ENCODE data around the gene SSTR3.

DNA sequence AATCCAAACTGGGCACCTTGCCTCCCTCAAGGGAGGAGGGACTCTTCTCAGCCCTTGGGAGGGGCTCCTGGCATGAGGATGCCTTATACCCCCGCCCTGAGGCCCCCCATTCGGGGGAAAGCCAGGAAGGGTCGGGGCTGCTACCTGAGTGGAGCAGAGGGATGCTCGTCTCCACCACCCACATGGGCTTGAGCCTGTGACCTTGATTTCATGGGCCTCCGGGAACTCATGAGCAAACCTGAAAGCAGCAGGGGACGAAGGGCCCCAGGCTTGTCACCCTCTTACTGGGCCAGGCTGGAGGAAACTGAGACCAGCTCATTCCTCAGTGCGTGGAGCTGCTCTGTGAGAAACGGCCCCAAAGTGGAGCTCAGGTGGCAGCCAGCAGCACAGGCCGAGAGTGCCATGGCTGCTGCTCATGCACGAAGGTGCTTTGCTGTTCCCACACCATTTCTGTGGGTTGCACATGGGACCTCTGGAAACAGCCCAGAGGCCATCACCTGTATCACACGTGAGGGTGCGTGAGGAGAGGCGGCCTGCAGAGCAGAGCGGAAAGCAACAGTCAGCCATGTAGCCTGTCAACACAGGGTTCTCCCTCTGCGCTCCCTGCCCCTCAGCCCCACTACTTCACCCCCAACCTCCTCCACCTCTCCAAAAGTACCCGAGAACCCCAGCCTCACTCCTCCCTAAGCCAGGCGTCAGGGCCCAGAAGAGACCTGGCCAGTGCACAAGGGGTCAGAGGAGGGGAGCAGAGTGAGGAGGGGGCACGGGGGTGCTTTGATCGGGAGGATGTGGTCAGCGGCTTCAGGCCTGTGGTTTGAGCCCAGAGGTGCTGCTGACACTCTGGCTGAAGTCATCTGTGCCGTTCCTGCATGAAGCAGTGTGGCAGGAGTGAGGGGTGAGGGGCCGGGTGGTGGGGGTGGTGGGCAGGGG, 48.4 kb downstream of the SSTR3 start:
- TF ChIP-seq, protein P1, sequence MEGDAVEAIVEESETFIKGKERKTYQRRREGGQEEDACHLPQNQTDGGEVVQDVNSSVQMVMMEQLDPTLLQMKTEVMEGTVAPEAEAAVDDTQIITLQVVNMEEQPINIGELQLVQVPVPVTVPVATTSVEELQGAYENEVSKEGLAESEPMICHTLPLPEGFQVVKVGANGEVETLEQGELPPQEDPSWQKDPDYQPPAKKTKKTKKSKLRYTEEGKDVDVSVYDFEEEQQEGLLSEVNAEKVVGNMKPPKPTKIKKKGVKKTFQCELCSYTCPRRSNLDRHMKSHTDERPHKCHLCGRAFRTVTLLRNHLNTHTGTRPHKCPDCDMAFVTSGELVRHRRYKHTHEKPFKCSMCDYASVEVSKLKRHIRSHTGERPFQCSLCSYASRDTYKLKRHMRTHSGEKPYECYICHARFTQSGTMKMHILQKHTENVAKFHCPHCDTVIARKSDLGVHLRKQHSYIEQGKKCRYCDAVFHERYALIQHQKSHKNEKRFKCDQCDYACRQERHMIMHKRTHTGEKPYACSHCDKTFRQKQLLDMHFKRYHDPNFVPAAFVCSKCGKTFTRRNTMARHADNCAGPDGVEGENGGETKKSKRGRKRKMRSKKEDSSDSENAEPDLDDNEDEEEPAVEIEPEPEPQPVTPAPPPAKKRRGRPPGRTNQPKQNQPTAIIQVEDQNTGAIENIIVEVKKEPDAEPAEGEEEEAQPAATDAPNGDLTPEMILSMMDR (conservative IDR thresholded peaks at IDR 0.05 in 1 of 2, IDR thresholded peaks at IDR 0.05 in 1 of 2; ENCODE audit: low read depth in 1 of 2, low read length in 2 of 2), result no peak
- TF ChIP-seq EZH2 (IDR thresholded peaks at IDR 0.05; ENCODE audit: low read length, missing control alignments), result no peak
